GM12878 (cell line): ENCODE results near the gene RARG. TPM values are rescaled to one million over a fixed set of nuclear protein-coding genes. Genes with fewer than 3 reads are reported as not detected.

ENCODE experiments used
- ATAC-seq: fragments of 200-7000 bp; cut with Tn5 transposase; 3 replicates; pipeline ENCODE4 v1.9.1; 2020; ENCODE audit warnings: mild to moderate bottlenecking, moderate library complexity
- BruUV-seq: library from RNA; stranded (reverse); fragments of 400-500 nt; replicated peaks from 2 replicates; lab custom pipeline; 2021; lab: Mats Ljungman, UMichigan
- CTCF ChIA-PET: fragments of 300-600 bp; sonication (Branson Sonifier 250); formaldehyde crosslinking; extraction: SDS; loops from one replicate; lab custom pipeline; 2021; ENCODE audit warnings: inconsistent platforms; lab: Yijun Ruan, JAX
- POLR2A ChIA-PET: fragments of 350-600 bp; formaldehyde crosslinking; extraction: SDS; loops from one replicate; lab custom pipeline; 2021; ENCODE audit warnings: inconsistent platforms; lab: Charles Lee
- RAD21 ChIA-PET: fragments of 300-600 bp; sonication (Branson Sonifier 250); formaldehyde crosslinking; loops from one replicate; lab custom pipeline; 2023; ENCODE audit warnings: antibody characterized with exemption; ENCODE audit not compliant: unreplicated experiment; lab: Charles Lee
- SMC1A ChIA-PET: fragments of 300-600 bp; sonication (Branson Sonifier 250); formaldehyde crosslinking; loops from one replicate; lab custom pipeline; 2023; ENCODE audit not compliant: unreplicated experiment, uncharacterized antibody; lab: Charles Lee
- DNase-seq: peaks from one replicate; pipeline ENCODE4 v3.0.0-alpha.2; 2011; ENCODE audit warnings: low read depth, low spot score
- FAIRE-seq: peaks from 3 replicates; lab custom pipeline; 2011; peaks lifted over from hg19 to GRCh38; lab: Jason Lieb, UNC
- H2AFZ ChIP-seq: 2 replicates; pipeline ENCODE4 v1.6.0; 2011; ENCODE audit warnings: low read depth, low read length, control low read depth; ENCODE audit not compliant: control insufficient read depth
- H3K27ac ChIP-seq: 2 replicates; pipeline ENCODE4 v1.5.1; 2011; ENCODE audit warnings: control low read depth; ENCODE audit not compliant: control insufficient read depth, insufficient read depth
- H3K27me3 ChIP-seq, 2 experiments: replicated peaks in 1 of 2; 2 replicates each; pipeline versions ENCODE4 v1.6.0 to v1.6.1; 2011; ENCODE audit warnings: low read length in 1 of 2; ENCODE audit not compliant: control insufficient read depth in 2 of 2, insufficient read depth in 2 of 2
- H3K36me3 ChIP-seq, 2 experiments: 2 replicates each; pipeline ENCODE4 v1.5.1; 2011; ENCODE audit warnings: low read length in 1 of 2; ENCODE audit not compliant: control insufficient read depth in 2 of 2, insufficient read depth in 2 of 2
- H3K4me1 ChIP-seq: 2 replicates; pipeline ENCODE4 v1.6.1; 2011; ENCODE audit warnings: mild to moderate bottlenecking, low read length, moderate library complexity, mixed read lengths; ENCODE audit not compliant: control insufficient read depth, insufficient read depth
- H3K4me2 ChIP-seq: 2 replicates; pipeline ENCODE4 v1.6.0; 2011; ENCODE audit warnings: control low read depth; ENCODE audit not compliant: control insufficient read depth, insufficient read depth
- H3K4me3 ChIP-seq: fragments of 200-600 bp; sonication (generic); 2 replicates; pipeline ENCODE4 v1.5.1; 2016
- H3K79me2 ChIP-seq: 2 replicates; pipeline ENCODE4 v1.6.0; 2011; ENCODE audit warnings: low read length; ENCODE audit not compliant: control insufficient read depth, insufficient read depth
- H3K9ac ChIP-seq: 2 replicates; pipeline ENCODE4 v1.8.0; 2011; ENCODE audit warnings: low read length, control low read depth, mixed read lengths; ENCODE audit not compliant: control insufficient read depth, insufficient read depth
- H3K9me3 ChIP-seq: replicated peaks from 3 replicates; pipeline ENCODE4 v1.5.1; 2011; ENCODE audit warnings: mild to moderate bottlenecking, low read length; ENCODE audit not compliant: control insufficient read depth, insufficient read depth
- H4K20me1 ChIP-seq: 2 replicates; pipeline ENCODE4 v1.6.0; 2011; ENCODE audit not compliant: control insufficient read depth, insufficient read depth
- ASH2L ChIP-seq: fragments of 300-600, 200-600 bp; sonication (generic); IDR thresholded peaks from 2 replicates; pipeline ENCODE4 v1.6.1; 2017; ENCODE audit warnings: low read depth, mild to moderate bottlenecking, borderline replicate concordance
- ATF2 ChIP-seq: IDR thresholded peaks from 2 replicates; pipeline ENCODE4 v1.6.1; 2012; ENCODE audit warnings: low read length, inconsistent platforms
- BCL11A ChIP-seq: IDR thresholded peaks from 2 replicates; pipeline ENCODE4 v1.6.1; 2011; ENCODE audit warnings: low read depth, low read length
- NFXL1 ChIP-seq: fragments of 450-650 bp; IDR thresholded peaks from 2 replicates; pipeline ENCODE4 v1.6.1; 2017; ENCODE audit warnings: antibody characterized with exemption, mild to moderate bottlenecking, borderline replicate concordance
- NR2F1 ChIP-seq: fragments of 450-650 bp; conservative IDR thresholded peaks from 2 replicates; pipeline ENCODE4 v1.6.1; 2017; ENCODE audit warnings: mild to moderate bottlenecking
- SMAD5 ChIP-seq: IDR thresholded peaks from 2 replicates; pipeline ENCODE4 v1.6.1; 2016; ENCODE audit warnings: antibody characterized with exemption, low read depth
- STAT1 ChIP-seq: fragments of 450-650 bp; conservative IDR thresholded peaks from 2 replicates; pipeline ENCODE4 v1.6.1; 2014; ENCODE audit warnings: antibody characterized with exemption, mild to moderate bottlenecking
- WGBS: methylation state at CpG from one replicate; pipeline ENCODE4 v1.1.6; 2016; ENCODE audit warnings: low lambda C conversion rate; ENCODE audit not compliant: insufficient replicate concordance, insufficient coverage; ENCODE audit errors: missing lambda C conversion rate; 5-methylcytosine and 5-hydroxymethylcytosine counted together
- in situ Hi-C: fragments of 300-500 bp; cut with MboI; formaldehyde crosslinking; loops from 9 replicates; pipeline ENCODE4 v1.14.3; 2018; ENCODE audit warnings: mixed read lengths
- intact Hi-C: fragments of 100-400 bp; cut with micrococcal nuclease; formaldehyde crosslinking; loops from one replicate; pipeline ENCODE4 v1.14.2; 2022; ENCODE audit not compliant: unreplicated experiment
- polyA plus RNA-seq, 11 experiments: library from polyadenylated mRNA; depleted of rRNA in 4 of 11; unstranded in 6 of 11; stranded (reverse) in 5 of 11; fragments of >200 nt; fragmentation: Nextera tagmentation in 4 of 11; fragmentation: Illumina TruSeq in 1 of 11; extraction: Ambion mirVana in 4 of 11; extraction: Trizol in 1 of 11; gene quantifications; 1 replicate in 1 of 11; 2 replicates in 10 of 11; pipeline versions ENCODE4 v1.2.1 to v1.2.3, GENCODE V29; 2011 to 2016; ENCODE audit warnings: inconsistent platforms in 2 of 11, missing spikeins in 2 of 11, low read depth in 1 of 11
- total RNA-seq, 4 experiments: library from RNA; depleted of rRNA in 3 of 4; stranded (reverse); fragments of >200 nt in 3 of 4; fragmentation: Illumina TruSeq in 1 of 4; extraction: Trizol in 1 of 4; gene quantifications; 2 replicates each; pipeline versions ENCODE4 v1.2.1 to v1.2.3, GENCODE V29; 2013 to 2021

The RARG gene
- total and polyA plus RNA-seq, 10 of the 15 experiments (the other 5 are each of a cell fraction or from before 2014, with no cell fraction given), result 0.27 to 8.1 (median 4.1) TPM

- H3K36me3 ChIP-seq, result peaks cover 29 to 34% of the 10 kb centered on the region in 2 experiments
- SMC1A ChIA-PET, result interaction anchor here (1.1 to 2.2 kb wide), 3 partner anchors 12 to 97 kb away, joined by 3 to 6 read pairs (median 5); partner anchors contain the start of gene ESPL1
- H3K4me3 ChIP-seq, result no peak overlapping the region
- no peaks in the 10 kb centered on the region for H3K4me1 ChIP-seq
- no TSS peak for BruUV-seq
- no peak overlapping the region for H3K4me2 ChIP-seq
- intact Hi-C loops, result no loop called here
- RAD21 ChIA-PET, result interaction anchor here (0.8 kb wide), 1 partner anchor 59 kb away, joined by 3 read pairs; no protein-coding TSS in a partner anchor
- 75% methylated on average over 3 of the region's 3 CpGs for WGBS
- CTCF ChIA-PET, result interaction anchor here (1.3 to 3.5 kb wide), 6 partner anchors 10 to 121 kb away, joined by 4 to 17 read pairs (median 8); no protein-coding TSS in a partner anchor
- no peaks in the 10 kb centered on the region for H3K9me3 ChIP-seq
- in situ Hi-C loops, result no loop called here
- no peak for FAIRE-seq
- ATAC-seq, result no peak
- H2AFZ ChIP-seq, result no peak overlapping the region
- TF ChIP-seq SMAD5, result no peak
- TF ChIP-seq, all 136 proteins: peak for 0
- Histone ChIP-seq H3K9ac (no peak overlapping the region), H3K79me2 (no peaks in the 10 kb centered on the region), H3K27ac (no peak overlapping the region), H3K27me3 (no peaks in the 10 kb centered on the region), H4K20me1 (no peaks in the 10 kb centered on the region)
- POLR2A ChIA-PET, result interaction anchor here (0.9 to 1.3 kb wide), 2 partner anchors 12 to 25 kb away, joined by 3 to 4 read pairs; partner anchors contain the start of gene ESPL1
- DNase-seq, result no peak
These were observed 47.4 kb upstream of the RARG start for GRCh38 chr12:53279283-53279869.

GRCh38 chr12:53277981-53278380 is 46.0 kb upstream of the RARG start:
- no peak for DNase-seq
- no peaks in the 10 kb centered on the region for H3K4me1 ChIP-seq
- no peak overlapping the region for H2AFZ ChIP-seq
- ChIA-PET SMC1A (interaction anchor here (0.6 to 2.2 kb wide), 6 partner anchors 9 to 147 kb away, joined by 3 to 6 read pairs (median 4); partner anchors contain the start of gene MYG1), RAD21 (interaction anchor here (1.1 kb wide), 1 partner anchor 118 kb away, joined by 3 read pairs; no protein-coding TSS in a partner anchor), POLR2A (no interaction called here), CTCF (interaction anchor here (0.6 to 3.5 kb wide), 7 partner anchors 9 to 119 kb away, joined by 3 to 17 read pairs (median 4); no protein-coding TSS in a partner anchor)
- no peaks in the 10 kb centered on the region for H3K27me3 ChIP-seq
- H3K9ac ChIP-seq, result no peak overlapping the region
- intact Hi-C loops (no loop called here), in situ Hi-C loops (no loop called here)
- no peak overlapping the region for H3K4me3 ChIP-seq
- FAIRE-seq, result no peak
- no peaks in the 10 kb centered on the region for H4K20me1 ChIP-seq
- no peak overlapping the region for H3K27ac ChIP-seq
- TF ChIP-seq ASH2L (no peak), NFXL1 (no peak), NR2F1 (no peak), ATF2 (no peak), STAT1 (no peak), SMAD5 (no peak), BCL11A (no peak)
- ATAC-seq, result no peak
- H3K36me3 ChIP-seq, result peaks cover 21 to 25% of the 10 kb centered on the region in 2 experiments
- BruUV-seq, result no TSS peak
- 100% methylated on average over 9 of the region's 9 CpGs for WGBS
- no peak overlapping the region for H3K4me2 ChIP-seq
- no peaks in the 10 kb centered on the region for H3K9me3 ChIP-seq
- no peaks in the 10 kb centered on the region for H3K79me2 ChIP-seq
